GM10266 (cell line): ENCODE results near the gene NPIPB13.
"Not testable (repeated sequence)": the region's sequence is repeated elsewhere in the genome, so short reads cannot be mapped to it uniquely, and the experiment has no call there.

Experiments used
- DNase-seq: peaks from one replicate; pipeline ENCODE4 v3.0.0; 2012; ENCODE audit errors: extremely low spot score

NPIPB13 gene

GRCh38 chr16:30248379-30248778 is at the start of gene NPIPB13:
TSS of gene NPIPB13 (minus strand) at chr16:30248479. CDS start at chr16:30245573, 2,906 bp downstream.
- not testable (repeated sequence) for DNase-seq

- DNase-seq: not testable (repeated sequence)
Measured at GRCh38 chr16:30282357-30282756, 34.1 kb upstream of the NPIPB13 start.

- DNase-seq: not testable (repeated sequence)
Measured at GRCh38 chr16:30278523-30278922, 30.2 kb upstream of the NPIPB13 start.

GRCh38 chr16:30217082-30217481 is 31.2 kb downstream of the NPIPB13 start:
- DNase-seq: not testable (repeated sequence)

GRCh38 chr16:30211414-30211813 is 36.9 kb downstream of the NPIPB13 start:
- not testable (repeated sequence) for DNase-seq

DNA sequence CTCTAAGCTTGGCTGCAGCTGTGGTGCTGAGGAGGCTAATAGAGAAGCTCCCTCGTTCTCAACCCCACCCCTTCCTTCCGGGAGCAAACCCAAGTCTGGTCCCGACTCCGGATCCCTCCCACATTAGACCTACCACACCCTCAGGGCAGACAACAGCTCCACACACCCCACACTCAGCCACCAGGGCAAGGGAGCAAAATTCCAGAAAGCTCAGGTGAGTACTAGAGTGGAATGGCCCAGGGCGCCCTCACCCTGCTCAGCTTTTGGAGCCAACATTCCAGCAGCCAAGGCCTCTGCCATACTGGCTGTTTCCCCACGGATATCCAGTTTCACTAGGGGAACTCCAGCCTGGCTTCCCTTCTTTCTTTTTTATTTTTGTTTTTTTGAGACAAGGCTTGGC is 39.2 kb downstream of the NPIPB13 start:
- DNase-seq: not testable (repeated sequence)

GRCh38 chr16:30207063-30207704 is 41.1 kb downstream of the NPIPB13 start:
- not testable (repeated sequence) for DNase-seq

- DNase-seq: not testable (repeated sequence)
Measured at GRCh38 chr16:30206252-30206651, 42.0 kb downstream of the NPIPB13 start.

- not testable (repeated sequence) for DNase-seq
Measured at GRCh38 chr16:30205541-30206236, 42.6 kb downstream of the NPIPB13 start.

- not testable (repeated sequence) for DNase-seq
Measured at GRCh38 chr16:30199608-30200343, 48.5 kb downstream of the NPIPB13 start.

DNA sequence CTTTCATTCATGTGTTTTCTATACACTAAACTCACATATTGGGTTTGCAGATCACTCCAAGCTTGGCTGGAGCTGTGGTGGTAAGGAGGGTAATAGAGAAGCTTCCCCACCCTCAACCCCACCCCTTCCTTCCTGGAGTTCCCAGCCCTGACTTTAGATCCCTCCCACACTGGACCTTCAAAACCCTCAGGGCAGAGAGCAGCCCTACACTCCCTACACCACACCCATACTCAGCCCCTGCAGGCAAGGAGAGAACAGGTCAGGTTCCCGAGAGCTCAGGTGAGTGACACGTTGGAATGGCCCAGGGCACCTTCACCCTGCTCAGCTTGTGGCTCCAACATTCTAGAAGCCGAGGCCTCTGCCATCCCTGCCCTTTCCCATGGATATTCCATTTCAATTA is 49.2 kb downstream of the NPIPB13 start, which contains the start of gene SULT1A3:
Gene SULT1A3 (plus strand): TSS at position 207 of the 400 bp plus-strand sequence. CDS start 1,474 bp downstream, outside the sequence.
- DNase-seq: not testable (repeated sequence)
